Measurements from ENCODE around the gene ADA.

GRCh38 chr20:44658810-44659209, 7.3 kb upstream of the ADA start:
- TF ChIP-seq CTCF (IDR thresholded peaks at IDR 0.05): no peak
- TF ChIP-seq POLR2A (IDR thresholded peaks at IDR 0.05): no peak
